Measurements from ENCODE around the gene GINS3.

GINS3 gene

GRCh38 chr16:58392215-58393137 lies at the start of gene GINS3:
Gene GINS3 (plus strand): TSS chr16:58392471. CDS start chr16:58392602, 131 bp downstream.
- POLR2A ChIA-PET: interaction anchor here (0.6 kb wide), 1 partner anchor 134 kb away, joined by 4 read pairs; no protein-coding TSS in a partner anchor
- CTCF ChIA-PET: interaction anchor here (1.2 to 1.4 kb wide), 2 partner anchors 56 to 102 kb away, joined by 3 to 5 read pairs; no protein-coding TSS in a partner anchor
- peak; percentile 92 for DNase-seq (ENCODE audit: extremely low spot score)
- TF ChIP-seq, protein P1, sequence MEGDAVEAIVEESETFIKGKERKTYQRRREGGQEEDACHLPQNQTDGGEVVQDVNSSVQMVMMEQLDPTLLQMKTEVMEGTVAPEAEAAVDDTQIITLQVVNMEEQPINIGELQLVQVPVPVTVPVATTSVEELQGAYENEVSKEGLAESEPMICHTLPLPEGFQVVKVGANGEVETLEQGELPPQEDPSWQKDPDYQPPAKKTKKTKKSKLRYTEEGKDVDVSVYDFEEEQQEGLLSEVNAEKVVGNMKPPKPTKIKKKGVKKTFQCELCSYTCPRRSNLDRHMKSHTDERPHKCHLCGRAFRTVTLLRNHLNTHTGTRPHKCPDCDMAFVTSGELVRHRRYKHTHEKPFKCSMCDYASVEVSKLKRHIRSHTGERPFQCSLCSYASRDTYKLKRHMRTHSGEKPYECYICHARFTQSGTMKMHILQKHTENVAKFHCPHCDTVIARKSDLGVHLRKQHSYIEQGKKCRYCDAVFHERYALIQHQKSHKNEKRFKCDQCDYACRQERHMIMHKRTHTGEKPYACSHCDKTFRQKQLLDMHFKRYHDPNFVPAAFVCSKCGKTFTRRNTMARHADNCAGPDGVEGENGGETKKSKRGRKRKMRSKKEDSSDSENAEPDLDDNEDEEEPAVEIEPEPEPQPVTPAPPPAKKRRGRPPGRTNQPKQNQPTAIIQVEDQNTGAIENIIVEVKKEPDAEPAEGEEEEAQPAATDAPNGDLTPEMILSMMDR (IDR thresholded peaks at IDR 0.05; ENCODE audit: control extremely low read depth, extremely low read depth, low read depth, missing control alignments): no peak

DNA sequence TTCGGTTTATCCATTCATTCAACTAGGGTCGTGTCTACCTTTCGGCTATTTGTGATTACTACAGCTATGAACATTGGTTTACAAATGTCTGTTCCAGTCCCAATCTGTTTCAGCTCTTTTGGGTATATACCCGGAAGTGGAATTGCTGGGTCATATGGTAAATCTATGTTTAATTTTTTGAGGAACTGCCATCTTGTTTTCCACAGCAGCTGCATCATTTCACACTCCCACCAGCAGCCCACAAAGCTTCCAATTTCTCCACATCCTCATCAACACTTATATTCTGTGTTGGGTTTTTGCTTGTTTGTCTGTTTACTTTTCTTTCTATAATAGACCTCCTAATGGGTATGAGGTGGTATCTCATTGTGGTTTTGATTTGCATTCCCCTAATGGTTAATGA lies 48.7 kb upstream of the GINS3 start:
- TF ChIP-seq, protein P1 (IDR thresholded peaks at IDR 0.05; ENCODE audit: control extremely low read depth, extremely low read depth, low read depth, missing control alignments): no peak
- POLR2A ChIA-PET: no interaction called here
- DNase-seq (ENCODE audit: extremely low spot score): no peak
- CTCF ChIA-PET: no interaction called here

DNA sequence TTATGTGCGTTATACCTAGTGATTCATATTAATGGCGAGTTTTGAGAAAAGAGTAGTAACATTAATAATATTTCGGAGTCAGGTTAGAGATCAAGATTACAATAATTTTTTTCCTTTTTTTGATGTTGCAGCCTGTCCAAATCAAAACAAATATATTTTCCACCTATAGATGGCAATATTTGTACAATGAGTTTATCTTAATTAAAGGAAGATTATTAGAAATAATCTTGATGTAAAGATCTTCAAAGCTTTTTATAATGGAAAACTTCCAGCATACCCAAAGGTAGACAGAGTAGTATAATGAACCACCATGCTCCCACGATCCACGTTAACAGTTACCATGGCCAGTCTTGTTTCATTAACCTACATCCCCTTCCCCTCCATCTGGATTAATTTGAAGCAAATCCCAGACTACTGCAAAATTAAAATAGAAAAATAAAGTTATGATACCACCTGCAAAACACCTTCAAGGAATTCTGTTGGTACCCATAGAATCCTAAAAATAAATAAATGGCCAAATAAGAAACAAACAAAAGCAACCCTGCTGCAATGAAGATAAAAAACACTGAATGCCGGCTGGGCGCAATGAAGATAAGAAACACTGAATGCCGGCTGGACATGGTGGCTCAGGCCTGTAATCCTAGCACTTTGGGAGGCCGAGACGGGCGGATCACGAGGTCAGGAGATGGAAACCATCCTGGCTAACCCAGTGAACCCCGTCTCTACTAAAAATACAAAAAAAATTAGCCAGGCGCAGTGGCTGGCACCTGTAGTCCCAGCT lies 46.5 kb upstream of the GINS3 start:
- POLR2A ChIA-PET: no interaction called here
- CTCF ChIA-PET: interaction anchor here (1.4 kb wide), 1 partner anchor 142 kb away, joined by 4 read pairs; no protein-coding TSS in a partner anchor
- no peak for DNase-seq (ENCODE audit: extremely low spot score)
- TF ChIP-seq, protein P1 (IDR thresholded peaks at IDR 0.05; ENCODE audit: control extremely low read depth, extremely low read depth, low read depth, missing control alignments): no peak

GRCh38 chr16:58346831-58347371 lies 45.4 kb upstream of the GINS3 start:
- ChIA-PET POLR2A (no interaction called here), CTCF (interaction anchor here (0.8 to 1.4 kb wide), 3 partner anchors 10 to 141 kb away, joined by 3 to 4 read pairs (median 4); no protein-coding TSS in a partner anchor)
- TF ChIP-seq, protein P1 (IDR thresholded peaks at IDR 0.05; ENCODE audit: control extremely low read depth, extremely low read depth, low read depth, missing control alignments): no peak
- no peak for DNase-seq (ENCODE audit: extremely low spot score)

DNA sequence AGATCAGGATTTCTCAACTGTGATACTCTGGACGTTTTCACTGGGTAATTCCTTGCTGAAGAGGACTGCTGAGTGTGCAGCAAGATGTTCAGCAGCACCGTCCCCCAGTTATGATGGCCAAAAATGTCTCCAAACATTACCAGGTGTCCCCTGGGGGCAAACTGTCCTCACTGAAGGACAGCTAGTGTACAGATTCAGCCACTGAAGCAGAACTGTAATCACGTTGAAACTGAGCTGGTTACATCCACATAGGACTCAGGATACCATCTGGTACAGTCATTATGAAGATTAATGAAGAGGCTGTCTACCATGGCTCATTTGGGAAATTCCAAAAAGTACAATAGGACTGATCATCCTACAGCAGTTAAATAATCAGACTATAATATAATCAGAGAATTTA lies 43.3 kb upstream of the GINS3 start:
- CTCF ChIA-PET: interaction anchor here (1.2 to 1.6 kb wide), 2 partner anchors 12 to 140 kb away, joined by 3 to 7 read pairs; no protein-coding TSS in a partner anchor
- POLR2A ChIA-PET: no interaction called here
- TF ChIP-seq, protein P1 (IDR thresholded peaks at IDR 0.05; ENCODE audit: control extremely low read depth, extremely low read depth, low read depth, missing control alignments): no peak
- DNase-seq (ENCODE audit: extremely low spot score): no peak

- TF ChIP-seq, protein P1 (IDR thresholded peaks at IDR 0.05; ENCODE audit: control extremely low read depth, extremely low read depth, low read depth, missing control alignments): no peak
- POLR2A ChIA-PET: no interaction called here
- no peak for DNase-seq (ENCODE audit: extremely low spot score)
- CTCF ChIA-PET: interaction anchor here (2.0 kb wide), 1 partner anchor 15 kb away, joined by 15 read pairs; no protein-coding TSS in a partner anchor
These were observed 39.6 kb upstream of the GINS3 start for GRCh38 chr16:58352690-58353089.

Data from GM10248 (cell line).